Mesenchymal stem cell (in vitro differentiated cells and primary cell): ENCODE results near the gene GTF2H4.

Experiments
- DNase-seq: peaks from one replicate; pipeline ENCODE4 v3.0.0-alpha.2; 2013
- H2AFZ ChIP-seq: one replicate; pipeline ENCODE4 v1.6.1; 2013; ENCODE audit warnings: low read depth, mild to moderate bottlenecking, control low read depth, inconsistent platforms, low read length, moderate library complexity
- H2AK5ac ChIP-seq: 2 replicates; pipeline ENCODE4 v1.6.1; 2013; ENCODE audit warnings: low read length, moderate library complexity, mild to moderate bottlenecking, inconsistent platforms; ENCODE audit not compliant: severe bottlenecking
- H2BK120ac ChIP-seq: one replicate; pipeline ENCODE4 v1.6.1; 2013; ENCODE audit warnings: low read depth, mild to moderate bottlenecking, inconsistent platforms, low read length, moderate library complexity
- H2BK12ac ChIP-seq, 2 experiments: one replicate each; pipeline ENCODE4 v1.6.1; 2013; ENCODE audit warnings: inconsistent platforms in 2 of 2, low read length in 2 of 2, mild to moderate bottlenecking in 2 of 2, moderate library complexity in 2 of 2, control low read depth in 1 of 2
- H2BK15ac ChIP-seq: one replicate; pipeline ENCODE4 v1.6.1; 2013; ENCODE audit warnings: mild to moderate bottlenecking, low read depth, inconsistent platforms; ENCODE audit not compliant: poor library complexity, severe bottlenecking
- H2BK5ac ChIP-seq: 2 replicates; pipeline ENCODE4 v1.6.1; 2013; ENCODE audit warnings: low read depth, mild to moderate bottlenecking, low read length, control low read depth, inconsistent platforms; ENCODE audit not compliant: poor library complexity, severe bottlenecking
- H3K14ac ChIP-seq, 2 experiments: one replicate each; pipeline ENCODE4 v1.6.1; 2013; ENCODE audit warnings: inconsistent platforms in 2 of 2, low read length in 2 of 2, control low read depth in 1 of 2, mild to moderate bottlenecking in 1 of 2, moderate library complexity in 1 of 2
- H3K18ac ChIP-seq, 2 experiments: one replicate each; pipeline ENCODE4 v1.6.1; 2013; ENCODE audit warnings: inconsistent platforms in 2 of 2, low read length in 2 of 2, control low read depth in 1 of 2, low read depth in 1 of 2, mild to moderate bottlenecking in 1 of 2
- H3K23ac ChIP-seq, 2 experiments: one replicate each; pipeline ENCODE4 v1.6.1; 2013; ENCODE audit warnings: inconsistent platforms in 2 of 2, low read length in 2 of 2, mild to moderate bottlenecking in 2 of 2, moderate library complexity in 2 of 2, control low read depth in 1 of 2
- H3K27ac ChIP-seq: 2 replicates; pipeline ENCODE4 v1.5.1; 2013; ENCODE audit warnings: mild to moderate bottlenecking, moderate library complexity, low read length, control low read depth, inconsistent platforms; ENCODE audit not compliant: poor library complexity, severe bottlenecking
- H3K27me3 ChIP-seq, 2 experiments: 2 replicates each; pipeline versions ENCODE4 v1.6.1 to v1.7.0; 2013; ENCODE audit warnings: low read length in 2 of 2, mild to moderate bottlenecking in 2 of 2, moderate library complexity in 2 of 2, control low read depth in 1 of 2, inconsistent platforms in 1 of 2; ENCODE audit not compliant: control insufficient read depth in 1 of 2, insufficient read depth in 1 of 2
- H3K36me3 ChIP-seq, 2 experiments: 2 replicates each; pipeline versions ENCODE4 v1.6.1 to v1.7.0; 2013; ENCODE audit warnings: low read length in 2 of 2, control low read depth in 1 of 2, inconsistent platforms in 1 of 2, low read depth in 1 of 2, mild to moderate bottlenecking in 1 of 2; ENCODE audit not compliant: insufficient read depth in 2 of 2, control insufficient read depth in 1 of 2
- H3K4ac ChIP-seq, 2 experiments: one replicate each; pipeline ENCODE4 v1.6.1; 2013; ENCODE audit warnings: inconsistent platforms in 2 of 2, low read length in 2 of 2, mild to moderate bottlenecking in 2 of 2, moderate library complexity in 2 of 2, control low read depth in 1 of 2, low read depth in 1 of 2
- H3K4me1 ChIP-seq: 2 replicates; pipeline ENCODE4 v1.6.1; 2013; ENCODE audit warnings: low read depth, low read length, control low read depth; ENCODE audit not compliant: control insufficient read depth, insufficient read depth
- H3K4me2 ChIP-seq: 2 replicates; pipeline ENCODE4 v1.6.1; 2013; ENCODE audit warnings: low read length, mild to moderate bottlenecking, inconsistent platforms; ENCODE audit not compliant: poor library complexity, severe bottlenecking
- H3K4me3 ChIP-seq, 2 experiments: 2 replicates each; pipeline versions ENCODE4 v1.5.1 to v1.7.0; 2013; ENCODE audit warnings: low read length in 2 of 2, mild to moderate bottlenecking in 2 of 2, control low read depth in 1 of 2, low read depth in 1 of 2; ENCODE audit not compliant: insufficient read depth in 1 of 2
- H3K79me1 ChIP-seq: replicated peaks from 2 replicates; pipeline ENCODE4 v1.6.1; 2013; ENCODE audit warnings: mild to moderate bottlenecking, control low read depth, low read length, inconsistent platforms; ENCODE audit not compliant: poor library complexity, severe bottlenecking
- H3K9ac ChIP-seq: 2 replicates; pipeline ENCODE4 v1.7.0; 2013; ENCODE audit warnings: mild to moderate bottlenecking, low read length, moderate library complexity
- H3K9me3 ChIP-seq: 2 replicates; pipeline ENCODE4 v1.7.0; 2013; ENCODE audit warnings: mild to moderate bottlenecking, low read length; ENCODE audit not compliant: control insufficient read depth
- H4K8ac ChIP-seq: one replicate; pipeline ENCODE4 v1.6.1; 2013; ENCODE audit warnings: inconsistent platforms, mild to moderate bottlenecking, low read length, moderate library complexity
- H4K91ac ChIP-seq: one replicate; pipeline ENCODE4 v1.6.1; 2013; ENCODE audit warnings: mild to moderate bottlenecking, low read length, inconsistent platforms
- WGBS: methylation state at CpG from one replicate; pipeline ENCODE4 v1.1.7; 2013; ENCODE audit warnings: mixed read lengths; 5-methylcytosine and 5-hydroxymethylcytosine counted together

Gene GTF2H4

GRCh38 chr6:30895343-30895742, 12.7 kb upstream of the GTF2H4 start:
- Histone ChIP-seq H3K9me3 (no peaks in the 10 kb centered on the region), H3K23ac (no peak overlapping the region), H2BK12ac (no peak overlapping the region), H3K18ac (no peak overlapping the region), H3K14ac (no peak overlapping the region), H3K36me3 (peaks cover 52 to 95% of the 10 kb centered on the region in 2 experiments), H3K9ac (no peak overlapping the region), H3K79me1 (peaks cover 48% of the 10 kb centered on the region), H3K4ac (no peak overlapping the region), H3K27me3 (no peaks in the 10 kb centered on the region), H3K4me2 (no peak overlapping the region), H3K4me1 (peaks cover 10% of the 10 kb centered on the region), H2AFZ (no peak overlapping the region), H2AK5ac (no peak overlapping the region), H4K8ac (no peak overlapping the region), H2BK15ac (no peak overlapping the region), H2BK120ac (no peak overlapping the region), H3K27ac (no peak overlapping the region), H2BK5ac (no peak overlapping the region), H3K4me3 (no peak overlapping the region), H4K91ac (no peak overlapping the region)
- no peak for DNase-seq
- WGBS: 87% methylated on average over 10 of the region's 10 CpGs

GRCh38 chr6:30896541-30896940, 11.5 kb upstream of the GTF2H4 start:
- DNase-seq: no peak
- H3K18ac ChIP-seq: no peak overlapping the region
- H3K4me3 ChIP-seq: no peak overlapping the region
- no peak overlapping the region for H2BK15ac ChIP-seq
- H3K27me3 ChIP-seq: no peaks in the 10 kb centered on the region
- H3K4me1 ChIP-seq: peaks cover 1% of the 10 kb centered on the region
- H2AK5ac ChIP-seq: no peak overlapping the region
- H2AFZ ChIP-seq: no peak overlapping the region
- no peak overlapping the region for H2BK12ac ChIP-seq
- peaks cover 37% of the 10 kb centered on the region for H3K79me1 ChIP-seq
- no peak overlapping the region for H2BK120ac ChIP-seq
- H3K4ac ChIP-seq: no peak overlapping the region
- no peak overlapping the region for H4K8ac ChIP-seq
- H3K36me3 ChIP-seq: peaks cover 52 to 84% of the 10 kb centered on the region in 2 experiments
- H3K9me3 ChIP-seq: no peaks in the 10 kb centered on the region
- H3K23ac ChIP-seq: no peak overlapping the region
- H2BK5ac ChIP-seq: no peak overlapping the region
- 92% methylated on average over 13 of the region's 13 CpGs for WGBS
- no peak overlapping the region for H3K27ac ChIP-seq
- H4K91ac ChIP-seq: no peak overlapping the region
- H3K4me2 ChIP-seq: no peak overlapping the region
- H3K9ac ChIP-seq: no peak overlapping the region
- no peak overlapping the region for H3K14ac ChIP-seq

- Histone ChIP-seq H3K36me3 (peaks cover 52 to 71% of the 10 kb centered on the region in 2 experiments), H3K27me3 (no peaks in the 10 kb centered on the region), H2AFZ (no peak overlapping the region), H2AK5ac (no peak overlapping the region), H2BK120ac (no peak overlapping the region), H3K14ac (no peak overlapping the region), H2BK12ac (no peak overlapping the region), H3K4me3 (no peak overlapping the region), H3K9me3 (no peaks in the 10 kb centered on the region), H4K8ac (no peak overlapping the region), H3K9ac (no peak overlapping the region), H4K91ac (no peak overlapping the region), H3K4ac (no peak overlapping the region), H3K4me1 (peaks cover 1% of the 10 kb centered on the region), H3K79me1 (peaks cover 24% of the 10 kb centered on the region), H3K4me2 (no peak overlapping the region), H3K27ac (no peak overlapping the region), H2BK5ac (no peak overlapping the region), H2BK15ac (no peak overlapping the region), H3K18ac (no peak overlapping the region), H3K23ac (no peak overlapping the region)
- 97% methylated on average over 16 of the region's 16 CpGs for WGBS
- no peak for DNase-seq
These were observed 10.1 kb upstream of the GTF2H4 start for GRCh38 chr6:30897882-30898281.

- Histone ChIP-seq H2BK5ac (no peak overlapping the region), H3K79me1 (peaks cover 15% of the 10 kb centered on the region), H3K4me3 (no peak overlapping the region), H2BK120ac (no peak overlapping the region), H3K27ac (no peak overlapping the region), H4K91ac (no peak overlapping the region), H3K9me3 (no peaks in the 10 kb centered on the region), H3K14ac (no peak overlapping the region), H3K18ac (no peak overlapping the region), H3K23ac (no peak overlapping the region), H2AFZ (no peak overlapping the region), H3K27me3 (no peaks in the 10 kb centered on the region), H3K4me1 (peaks cover 1% of the 10 kb centered on the region), H3K4me2 (no peak overlapping the region), H2BK15ac (no peak overlapping the region), H4K8ac (no peak overlapping the region), H3K36me3 (peaks cover 46 to 61% of the 10 kb centered on the region in 2 experiments), H2BK12ac (no peak overlapping the region), H2AK5ac (no peak overlapping the region), H3K4ac (peak overlapping the region in 1 of 2 experiments; percentile 24), H3K9ac (no peak overlapping the region)
- 93% methylated on average over 21 of the region's 23 CpGs for WGBS
- DNase-seq: no peak
These were observed 9.2 kb upstream of the GTF2H4 start for GRCh38 chr6:30898750-30899360.
